ENCODE results near the gene CFAP100. TPM values are rescaled to one million over a fixed set of nuclear protein-coding genes. Genes with fewer than 3 reads are reported as not detected.

Gene CFAP100
- total and polyA plus RNA-seq, 9 of the 15 experiments (the other 6 are each of a cell fraction or from before 2014, with no cell fraction given), result not detected

- Histone ChIP-seq H3K4me1 (replicated peaks in 1 of 2; ENCODE audit: control insufficient read depth in 2 of 2, insufficient read depth in 2 of 2, low read length in 2 of 2) (no peaks in the 10 kb centered on the region; a peak in 2 of 5 replicates), H3K27ac (ENCODE audit: extremely low read depth, low read depth, low read length) (no peak overlapping the region), H3K4me3 (no peak overlapping the region), H3K79me2 (ENCODE audit: control insufficient read depth, insufficient read depth, low read length) (no peaks in the 10 kb centered on the region), H3K4me2 (ENCODE audit: insufficient read depth, low read length) (no peak overlapping the region), H3K36me3 (ENCODE audit: control insufficient read depth, insufficient read depth, low read length) (no peaks in the 10 kb centered on the region), H3K27me3 (ENCODE audit: control insufficient read depth in 2 of 2, insufficient read depth in 2 of 2, low read length in 2 of 2) (peaks cover 0 to 23% of the 10 kb centered on the region in 2 experiments; a peak in 2 of 5 replicates), H3K9me3 (replicated peaks; ENCODE audit: control insufficient read depth, insufficient read depth, low read depth, low read length) (no peaks in the 10 kb centered on the region), H4K20me1 (replicated peaks; ENCODE audit: control insufficient read depth, insufficient read depth, low read length) (no peaks in the 10 kb centered on the region), H2AFZ (ENCODE audit: low read depth, low read length) (no peak overlapping the region), H3K9me1 (ENCODE audit: control insufficient read depth, insufficient read depth, low read length) (no peaks in the 10 kb centered on the region), H3K9ac (ENCODE audit: insufficient read depth in 1 of 2, low read depth in 2 of 2, low read length in 2 of 2) (no peak overlapping the region)
- DNase-seq (ENCODE audit: extremely low read depth in 1 of 4, low spot score in 3 of 4), result no peak
- no peak for FAIRE-seq
- intact Hi-C loops (cut with micrococcal nuclease), result no loop called here
- no peak for ATAC-seq
- no TSS peak for BruUV-seq (replicated peaks)
- POLR2A ChIA-PET, result no interaction called here
- 7% methylated on average over 3 of the region's 3 CpGs for WGBS (ENCODE audit: insufficient coverage, low coverage, missing lambda C conversion rate)
- in situ Hi-C loops (cut with MboI), result no loop called here
- TF ChIP-seq E2F1 (CRISPR knock-in tag; IDR thresholded peaks at IDR 0.05) (no peak), CCNT2 (IDR thresholded peaks at IDR 0.05; ENCODE audit: borderline replicate concordance, extremely low read depth, insufficient read length, low read depth, low read length) (no peak), EWSR1 (IDR thresholded peaks at IDR 0.05; ENCODE audit: borderline replicate concordance, low read depth, partially characterized antibody) (no peak), RERE (CRISPR knock-in tag; IDR thresholded peaks at IDR 0.05; ENCODE audit: borderline replicate concordance) (no peak), TOE1 (IDR thresholded peaks at IDR 0.05; ENCODE audit: borderline replicate concordance) (no peak), TOE1 (CRISPR knock-in tag; IDR thresholded peaks at IDR 0.05; ENCODE audit: borderline replicate concordance, low read depth) (no peak), PML (IDR thresholded peaks at IDR 0.05; ENCODE audit: low read length) (no peak), ZBTB1 (CRISPR knock-in tag; IDR thresholded peaks at IDR 0.05; ENCODE audit: borderline replicate concordance, low read depth) (no peak), PREB (CRISPR knock-in tag; IDR thresholded peaks at IDR 0.05) (no peak), RFX7 (CRISPR knock-in tag; IDR thresholded peaks at IDR 0.05) (no peak), MEF2D (tag; conservative IDR thresholded peaks at IDR 0.05; ENCODE audit: low read depth) (no peak), ZBED1 (IDR thresholded peaks at IDR 0.05) (no peak), TAF1 (IDR thresholded peaks at IDR 0.05; ENCODE audit: control insufficient read depth, extremely low read depth, insufficient read depth, low read length, severe bottlenecking) (no peak)
- CTCF ChIA-PET (ENCODE audit: low intra/inter-chr PET ratio), result no interaction called here
Measured at GRCh38 chr3:126484148-126484547, 89.4 kb downstream of the CFAP100 start.

All from K562 (cell line).